HEK293 (cell line): Measurements from ENCODE around the gene LRRC7.

ENCODE experiments used
- CTCF ChIP-seq: fragments of 450-650 bp; formaldehyde crosslinking; IDR thresholded peaks from 2 replicates; pipeline ENCODE4 v1.5.1; 2016; ENCODE audit warnings: missing biosample characterization, missing genetic modification characterization
- KLF16 ChIP-seq: fragments of 450-650 bp; formaldehyde crosslinking; IDR thresholded peaks from 2 replicates; pipeline ENCODE4 v1.5.1; 2017; ENCODE audit warnings: missing biosample characterization, missing genetic modification characterization
- PBX3 ChIP-seq: sonication (generic); formaldehyde crosslinking; IDR thresholded peaks from 2 replicates; pipeline ENCODE4 v1.8.1; 2022; ENCODE audit warnings: mild to moderate bottlenecking, moderate library complexity, missing genetic modification reagents
- YY1 ChIP-seq: fragments of 450-650 bp; formaldehyde crosslinking; IDR thresholded peaks from 2 replicates; pipeline ENCODE4 v1.5.1; 2018; ENCODE audit warnings: missing biosample characterization, missing genetic modification characterization
- ZBTB1 ChIP-seq: fragments of 450-650 bp; formaldehyde crosslinking; IDR thresholded peaks from 2 replicates; pipeline ENCODE4 v1.5.1; 2016; ENCODE audit warnings: missing biosample characterization, missing genetic modification characterization
- ZEB2 ChIP-seq: fragments of 450-650 bp; formaldehyde crosslinking; IDR thresholded peaks from 2 replicates; pipeline ENCODE4 v1.5.1; 2016; ENCODE audit warnings: missing biosample characterization, missing genetic modification characterization
- ZFP69B ChIP-seq: fragments of 450-650 bp; formaldehyde crosslinking; IDR thresholded peaks from 2 replicates; pipeline ENCODE4 v1.5.1; 2016; ENCODE audit warnings: missing biosample characterization, missing genetic modification characterization
- ZNF138 ChIP-seq: fragments of 450-650 bp; formaldehyde crosslinking; IDR thresholded peaks from 2 replicates; pipeline ENCODE4 v1.5.1; 2016; ENCODE audit warnings: missing biosample characterization, missing genetic modification characterization, borderline replicate concordance
- ZNF335 ChIP-seq: fragments of 450-650 bp; formaldehyde crosslinking; conservative IDR thresholded peaks from 2 replicates; pipeline ENCODE4 v1.5.1; 2016; ENCODE audit warnings: missing biosample characterization, missing genetic modification characterization
- ZNF449 ChIP-seq: fragments of 450-650 bp; formaldehyde crosslinking; IDR thresholded peaks from 2 replicates; pipeline ENCODE4 v1.5.1; 2017; ENCODE audit warnings: missing biosample characterization, mild to moderate bottlenecking, missing genetic modification characterization, moderate library complexity
- ZNF561 ChIP-seq: fragments of 450-650 bp; IDR thresholded peaks from 2 replicates; pipeline ENCODE4 v1.5.1; 2018; ENCODE audit warnings: missing biosample characterization, missing genetic modification characterization, borderline replicate concordance

- TF ChIP-seq ZNF138 (no peak), KLF16 (tag by site-specific recombination) (no peak), ZNF335 (tag by site-specific recombination) (no peak), ZNF449 (tag by site-specific recombination) (no peak), ZBTB1 (tag by site-specific recombination) (no peak), PBX3 (CRISPR knock-in tag) (no peak), ZNF561 (tag by site-specific recombination) (no peak), ZEB2 (tag by site-specific recombination) (no peak), YY1 (no peak), ZFP69B (tag by site-specific recombination) (no peak), CTCF (tag by site-specific recombination) (no peak)
Measured at GRCh38 chr1:70063861-70064260, 496.1 kb downstream of the LRRC7 start.
